ENCODE results near the gene PTPRT.

PTPRT gene

GRCh38 chr20:42432496-42433334 lies 757.0 kb downstream of the PTPRT start:
- no peak for DNase-seq

GRCh38 chr20:42430598-42430997 lies 759.1 kb downstream of the PTPRT start:
- no peak for DNase-seq

GRCh38 chr20:42429761-42430458 lies 759.8 kb downstream of the PTPRT start:
- no peak for DNase-seq

GRCh38 chr20:42419814-42420532 lies 769.7 kb downstream of the PTPRT start:
- no peak for DNase-seq

GRCh38 chr20:42406826-42407225 lies 782.9 kb downstream of the PTPRT start:
- no peak for DNase-seq

GRCh38 chr20:42402455-42402854 lies 787.3 kb downstream of the PTPRT start:
- no peak for DNase-seq

GRCh38 chr20:42401613-42402012 lies 788.1 kb downstream of the PTPRT start:
- DNase-seq = no peak

- no peak for DNase-seq
Observed at GRCh38 chr20:42399802-42400201, 789.9 kb downstream of the PTPRT start.

GRCh38 chr20:42392442-42392841 lies 797.3 kb downstream of the PTPRT start:
- no peak for DNase-seq

GRCh38 chr20:42391807-42392206 lies 797.9 kb downstream of the PTPRT start:
- no peak for DNase-seq

GRCh38 chr20:42380287-42380686 lies 809.4 kb downstream of the PTPRT start:
- DNase-seq = no peak

- DNase-seq = no peak
Observed at GRCh38 chr20:42379385-42379784, 810.3 kb downstream of the PTPRT start.

GRCh38 chr20:42378826-42379225 lies 810.9 kb downstream of the PTPRT start:
- no peak for DNase-seq

GRCh38 chr20:42376131-42376530 lies 813.6 kb downstream of the PTPRT start:
- no peak for DNase-seq

GRCh38 chr20:42373049-42373448 lies 816.7 kb downstream of the PTPRT start:
- DNase-seq = no peak

- DNase-seq = no peak
Observed at GRCh38 chr20:42370075-42370474, 819.6 kb downstream of the PTPRT start.

GRCh38 chr20:42368910-42369309 lies 820.8 kb downstream of the PTPRT start:
- DNase-seq = no peak

- no peak for DNase-seq
Observed at GRCh38 chr20:42366626-42367025, 823.1 kb downstream of the PTPRT start.

- DNase-seq = no peak
Observed at GRCh38 chr20:42364446-42364845, 825.3 kb downstream of the PTPRT start.

GRCh38 chr20:42361402-42361970 lies 828.2 kb downstream of the PTPRT start:
- DNase-seq = no peak

- no peak for DNase-seq
Observed at GRCh38 chr20:42360621-42361020, 829.1 kb downstream of the PTPRT start.

GRCh38 chr20:42359617-42360016 lies 830.1 kb downstream of the PTPRT start:
- no peak for DNase-seq

- DNase-seq = no peak
Observed at GRCh38 chr20:42352096-42352495, 837.6 kb downstream of the PTPRT start.

All from activated CD8-positive, alpha-beta memory T cell treated with anti-CD3 and anti-CD28 coated beads, Interleukin-2, amount 50 U/mL, for 48 hours (primary cell).